A549 (cell line): Measurements from ENCODE around the gene PCNT. TPM values are rescaled to one million over a fixed set of nuclear protein-coding genes. Genes with fewer than 3 reads are reported as not detected.

Experiments used
- ATAC-seq, 2 experiments: fragments of 200-7000 bp in 1 of 2; fragments of >200 bp in 1 of 2; cut with Nextera tagmentation in 1 of 2; cut with Tn5 transposase in 1 of 2; 3 replicates each; pipeline versions ENCODE4 v1.8.0 to v1.9.1; 2018 to 2020; ENCODE audit warnings: mild to moderate bottlenecking in 1 of 2, moderate library complexity in 1 of 2
- CTCF ChIA-PET: fragments of 300-600 bp; sonication (Branson Sonifier 250); formaldehyde crosslinking; extraction: SDS; loops from one replicate; lab custom pipeline; 2021; ENCODE audit warnings: antibody characterized with exemption, inconsistent platforms; lab: Yijun Ruan, JAX
- POLR2A ChIA-PET: fragments of 350-600 bp; formaldehyde crosslinking; extraction: SDS; loops from one replicate; lab custom pipeline; 2021; ENCODE audit warnings: antibody characterized with exemption, inconsistent platforms; lab: Yijun Ruan, JAX
- DNase-seq, 2 experiments: peaks; one replicate each; pipeline versions ENCODE4 v3.0.0 to v3.0.0-alpha.2; 2011 to 2016; ENCODE audit warnings: low read depth in 1 of 2, low spot score in 1 of 2
- FAIRE-seq: peaks from 2 replicates; lab custom pipeline; 2011; peaks lifted over from hg19 to GRCh38; lab: Jason Lieb, UNC
- H3K27ac ChIP-seq, 2 experiments: fragments of >200 bp; sonication (Bioruptor Twin); formaldehyde crosslinking; 3 replicates each; pipeline ENCODE4 v1.5.1; 2016 to 2017
- H3K4me1 ChIP-seq: fragments of >200 bp; sonication (Bioruptor Twin); formaldehyde crosslinking; 3 replicates; pipeline ENCODE4 v1.6.1; 2016
- H3K4me2 ChIP-seq: fragments of >200 bp; sonication (Bioruptor Twin); formaldehyde crosslinking; 3 replicates; pipeline ENCODE4 v1.6.1; 2016
- H3K4me3 ChIP-seq: fragments of >200 bp; sonication (Bioruptor Twin); formaldehyde crosslinking; 3 replicates; pipeline ENCODE4 v1.5.1; 2016
- H3K9me3 ChIP-seq: fragments of >200 bp; sonication (Bioruptor Twin); formaldehyde crosslinking; 3 replicates; pipeline ENCODE4 v1.6.1; 2016
- CHD2 ChIP-seq: fragments of 150-350 bp; IDR thresholded peaks from 2 replicates; pipeline ENCODE4 v1.6.1; 2014; ENCODE audit warnings: low read length; ENCODE audit not compliant: partially characterized antibody
- EHF ChIP-seq: fragments of 250-450 bp; sonication (Bioruptor Pico); IDR thresholded peaks from 2 replicates; pipeline ENCODE4 v1.5.0; 2020; ENCODE audit warnings: mild to moderate bottlenecking
- ESRRA ChIP-seq: fragments of 150-350 bp; IDR thresholded peaks from 2 replicates; pipeline ENCODE4 v1.6.1; 2014; ENCODE audit warnings: mild to moderate bottlenecking, low read length, borderline replicate concordance
- FOSL2 ChIP-seq, 2 experiments: fragments of 450-650 bp in 1 of 2; fragments of >200 bp in 1 of 2; sonication (Bioruptor Twin) in 1 of 2; formaldehyde crosslinking; IDR thresholded peaks; 2 replicates each; pipeline versions ENCODE4 v1.5.0 to v1.6.1; 2016 to 2020; ENCODE audit warnings: mild to moderate bottlenecking in 1 of 2, moderate library complexity in 1 of 2
- HDAC2 ChIP-seq: fragments of 200-600 bp; sonication (generic); IDR thresholded peaks from 2 replicates; pipeline ENCODE4 v1.6.1; 2016
- HOXB5 ChIP-seq: fragments of 250-450 bp; sonication (Bioruptor Pico); IDR thresholded peaks from 2 replicates; pipeline ENCODE4 v1.5.0; 2020; ENCODE audit warnings: mild to moderate bottlenecking, moderate library complexity
- JUNB ChIP-seq: fragments of >200 bp; sonication (Bioruptor Twin); formaldehyde crosslinking; IDR thresholded peaks from 2 replicates; pipeline ENCODE4 v1.6.1; 2016
- KDM1A ChIP-seq: fragments of 200-600 bp; sonication (generic); IDR thresholded peaks from 2 replicates; pipeline ENCODE4 v1.6.1; 2016; ENCODE audit warnings: low read depth, mild to moderate bottlenecking
- MAZ ChIP-seq: fragments of 150-350 bp; IDR thresholded peaks from 2 replicates; pipeline ENCODE4 v1.6.1; 2014; ENCODE audit warnings: antibody characterized with exemption, low read depth, low read length, borderline replicate concordance
- NR3C1 ChIP-seq: fragments of >200 bp; sonication (Bioruptor Twin); formaldehyde crosslinking; IDR thresholded peaks from 3 replicates; pipeline ENCODE4 v1.6.1; 2017
- POLR2A ChIP-seq: IDR thresholded peaks from 2 replicates; pipeline ENCODE4 v1.6.1; 2012; ENCODE audit warnings: mild to moderate bottlenecking, low read length
- RAD21 ChIP-seq, 2 experiments: fragments of >200 bp in 1 of 2; sonication (Bioruptor Twin) in 1 of 2; formaldehyde crosslinking in 1 of 2; IDR thresholded peaks in 1 of 2; conservative IDR thresholded peaks in 1 of 2; 2 replicates in 1 of 2; 3 replicates in 1 of 2; pipeline ENCODE4 v1.6.1; 2012 to 2018; ENCODE audit warnings: inconsistent platforms in 1 of 2
- RARB ChIP-seq: fragments of 250-450 bp; sonication (Bioruptor Pico); IDR thresholded peaks from 2 replicates; pipeline ENCODE4 v1.8.0; 2021; ENCODE audit warnings: mild to moderate bottlenecking, moderate library complexity
- RNF2 ChIP-seq: fragments of 200-600 bp; sonication (generic); IDR thresholded peaks from 2 replicates; pipeline ENCODE4 v1.6.1; 2016; ENCODE audit warnings: low read depth, mild to moderate bottlenecking, antibody characterized with exemption, moderate library complexity, borderline replicate concordance
- TFCP2L1 ChIP-seq: fragments of 250-450 bp; sonication (Bioruptor Pico); IDR thresholded peaks from 2 replicates; pipeline ENCODE4 v1.5.0; 2021; ENCODE audit warnings: mild to moderate bottlenecking
- ZFP36 ChIP-seq: fragments of 450-650 bp; IDR thresholded peaks from 2 replicates; pipeline ENCODE4 v1.6.1; 2014; ENCODE audit warnings: borderline replicate concordance; ENCODE audit not compliant: partially characterized antibody
- WGBS: methylation state at CpG from one replicate; pipeline ENCODE4 v1.1.6; 2017; ENCODE audit errors: missing lambda C conversion rate; 5-methylcytosine and 5-hydroxymethylcytosine counted together
- polyA plus RNA-seq, 4 experiments: library from polyadenylated mRNA; depleted of rRNA in 3 of 4; stranded (reverse); fragments of >200 nt; fragmentation: RNase III in 1 of 4; extraction: RNeasy Plus Mini Kit Qiagen cat#74134 plus additional on column Dnase treatment in 1 of 4; gene quantifications; 2 replicates in 3 of 4; 3 replicates in 1 of 4; pipeline ENCODE4 v1.2.3, GENCODE V29; 2011 to 2017
- TF ChIP-seq, protein P1 (sequence below): fragments of 250-450 bp; sonication (Bioruptor Pico); IDR thresholded peaks from 2 replicates; pipeline ENCODE4 v1.5.0; 2020; ENCODE audit warnings: low read depth, mild to moderate bottlenecking, moderate library complexity
- TF ChIP-seq, protein P2 (sequence below): fragments of 200-600 bp; sonication (generic); IDR thresholded peaks from 2 replicates; pipeline ENCODE4 v1.6.1; 2016; ENCODE audit warnings: antibody characterized with exemption, mild to moderate bottlenecking, moderate library complexity
- TF ChIP-seq, protein P3 (sequence below): IDR thresholded peaks from 2 replicates; pipeline ENCODE4 v1.6.1; 2012
- TF ChIP-seq, protein P4 (sequence below): fragments of >200 bp; sonication (Bioruptor Twin); formaldehyde crosslinking; IDR thresholded peaks from 2 replicates; pipeline ENCODE4 v1.6.1; 2016

PCNT gene
- polyA plus RNA-seq, 2 of the 4 experiments (the other 2 are of a cell fraction), result 11.1 to 14.6 TPM

DNA sequence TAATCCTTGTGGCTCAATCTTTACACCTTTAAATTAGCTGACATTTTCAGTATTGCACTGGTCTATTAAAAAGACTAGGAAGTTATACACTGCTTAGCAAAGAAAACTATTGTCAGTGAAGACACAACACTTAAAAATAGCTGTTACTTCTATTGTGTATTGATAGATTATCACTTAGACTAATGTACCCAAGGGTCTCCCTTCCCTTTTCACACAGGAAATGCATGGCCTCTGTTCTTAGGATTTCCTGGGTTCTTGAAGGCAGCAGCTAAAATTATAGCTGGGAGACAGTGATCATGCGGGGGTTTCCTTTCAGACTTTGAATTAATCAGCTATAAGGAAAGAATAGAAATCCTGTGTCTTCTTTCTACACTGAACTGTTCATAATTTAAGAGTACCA lies 147.6 kb downstream of the PCNT start:
- no peak overlapping the region for H3K27ac ChIP-seq
- 95% methylated on average over 1 of the region's 1 CpG for WGBS
- ATAC-seq (no peak), DNase-seq (no peak), FAIRE-seq (no peak)
- no peak overlapping the region for H3K4me3 ChIP-seq
- no peaks in the 10 kb centered on the region for H3K9me3 ChIP-seq
- H3K4me2 ChIP-seq, result no peak overlapping the region
- H3K4me1 ChIP-seq, result no peaks in the 10 kb centered on the region
- no peak for TF ChIP-seq NR3C1
- TF ChIP-seq CHD2, result no peak
- no peak for TF ChIP-seq RNF2
- TF ChIP-seq POLR2A, result no peak
- TF ChIP-seq KDM1A, result no peak
- no peak for TF ChIP-seq JUNB
- TF ChIP-seq TFCP2L1, result no peak
- no peak for TF ChIP-seq ESRRA
- no peak for TF ChIP-seq FOSL2 (IDR thresholded peaks at IDR 0.05)
- TF ChIP-seq FOSL2 (CRISPR knock-in tag; IDR thresholded peaks at IDR 0.05), result no peak
- TF ChIP-seq HOXB5 (CRISPR knock-in tag), result no peak
- POLR2A ChIA-PET, result no interaction called here
- CTCF ChIA-PET, result interaction anchor here (0.7 kb wide), 1 partner anchor 46 kb away, joined by 3 read pairs; no protein-coding TSS in a partner anchor

DNA sequence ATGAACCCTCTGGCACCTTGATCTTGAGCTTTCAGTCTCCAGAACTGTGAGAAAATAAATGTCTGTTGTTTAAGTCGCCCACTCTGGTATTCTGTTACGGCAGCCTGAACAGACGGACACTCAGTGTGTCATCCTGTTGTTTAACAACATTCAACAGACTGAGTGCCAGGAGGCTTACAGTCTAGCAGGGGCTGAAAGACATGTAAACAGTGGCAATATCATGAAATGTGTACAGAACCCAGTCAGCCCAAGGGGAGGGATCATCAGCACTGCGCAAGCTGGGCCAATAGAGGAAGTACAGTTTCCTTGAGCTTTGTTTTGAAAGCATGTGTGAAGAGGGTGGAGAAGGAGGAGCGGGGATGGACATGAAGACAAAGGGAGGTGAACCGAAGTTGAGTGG lies 148.3 kb downstream of the PCNT start:
- 96% methylated on average over 6 of the region's 6 CpGs for WGBS
- no peak for ATAC-seq
- DNase-seq, result no peak
- Histone ChIP-seq H3K4me1 (no peaks in the 10 kb centered on the region), H3K27ac (no peak overlapping the region), H3K9me3 (no peaks in the 10 kb centered on the region), H3K4me3 (no peak overlapping the region), H3K4me2 (no peak overlapping the region)
- no peak for FAIRE-seq
- ChIA-PET CTCF (no interaction called here), POLR2A (no interaction called here)
- TF ChIP-seq RAD21 (conservative IDR thresholded peaks at IDR 0.05 in 1 of 2, IDR thresholded peaks at IDR 0.05 in 1 of 2), result no peak
- TF ChIP-seq, protein P1, sequence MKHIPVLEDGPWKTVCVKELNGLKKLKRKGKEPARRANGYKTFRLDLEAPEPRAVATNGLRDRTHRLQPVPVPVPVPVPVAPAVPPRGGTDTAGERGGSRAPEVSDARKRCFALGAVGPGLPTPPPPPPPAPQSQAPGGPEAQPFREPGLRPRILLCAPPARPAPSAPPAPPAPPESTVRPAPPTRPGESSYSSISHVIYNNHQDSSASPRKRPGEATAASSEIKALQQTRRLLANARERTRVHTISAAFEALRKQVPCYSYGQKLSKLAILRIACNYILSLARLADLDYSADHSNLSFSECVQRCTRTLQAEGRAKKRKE (CRISPR knock-in tag), result no peak
- TF ChIP-seq, protein P2, sequence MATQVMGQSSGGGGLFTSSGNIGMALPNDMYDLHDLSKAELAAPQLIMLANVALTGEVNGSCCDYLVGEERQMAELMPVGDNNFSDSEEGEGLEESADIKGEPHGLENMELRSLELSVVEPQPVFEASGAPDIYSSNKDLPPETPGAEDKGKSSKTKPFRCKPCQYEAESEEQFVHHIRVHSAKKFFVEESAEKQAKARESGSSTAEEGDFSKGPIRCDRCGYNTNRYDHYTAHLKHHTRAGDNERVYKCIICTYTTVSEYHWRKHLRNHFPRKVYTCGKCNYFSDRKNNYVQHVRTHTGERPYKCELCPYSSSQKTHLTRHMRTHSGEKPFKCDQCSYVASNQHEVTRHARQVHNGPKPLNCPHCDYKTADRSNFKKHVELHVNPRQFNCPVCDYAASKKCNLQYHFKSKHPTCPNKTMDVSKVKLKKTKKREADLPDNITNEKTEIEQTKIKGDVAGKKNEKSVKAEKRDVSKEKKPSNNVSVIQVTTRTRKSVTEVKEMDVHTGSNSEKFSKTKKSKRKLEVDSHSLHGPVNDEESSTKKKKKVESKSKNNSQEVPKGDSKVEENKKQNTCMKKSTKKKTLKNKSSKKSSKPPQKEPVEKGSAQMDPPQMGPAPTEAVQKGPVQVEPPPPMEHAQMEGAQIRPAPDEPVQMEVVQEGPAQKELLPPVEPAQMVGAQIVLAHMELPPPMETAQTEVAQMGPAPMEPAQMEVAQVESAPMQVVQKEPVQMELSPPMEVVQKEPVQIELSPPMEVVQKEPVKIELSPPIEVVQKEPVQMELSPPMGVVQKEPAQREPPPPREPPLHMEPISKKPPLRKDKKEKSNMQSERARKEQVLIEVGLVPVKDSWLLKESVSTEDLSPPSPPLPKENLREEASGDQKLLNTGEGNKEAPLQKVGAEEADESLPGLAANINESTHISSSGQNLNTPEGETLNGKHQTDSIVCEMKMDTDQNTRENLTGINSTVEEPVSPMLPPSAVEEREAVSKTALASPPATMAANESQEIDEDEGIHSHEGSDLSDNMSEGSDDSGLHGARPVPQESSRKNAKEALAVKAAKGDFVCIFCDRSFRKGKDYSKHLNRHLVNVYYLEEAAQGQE, result no peak
- TF ChIP-seq POLR2A, result no peak
- no peak for TF ChIP-seq RARB (CRISPR knock-in tag)
- TF ChIP-seq, protein P3, sequence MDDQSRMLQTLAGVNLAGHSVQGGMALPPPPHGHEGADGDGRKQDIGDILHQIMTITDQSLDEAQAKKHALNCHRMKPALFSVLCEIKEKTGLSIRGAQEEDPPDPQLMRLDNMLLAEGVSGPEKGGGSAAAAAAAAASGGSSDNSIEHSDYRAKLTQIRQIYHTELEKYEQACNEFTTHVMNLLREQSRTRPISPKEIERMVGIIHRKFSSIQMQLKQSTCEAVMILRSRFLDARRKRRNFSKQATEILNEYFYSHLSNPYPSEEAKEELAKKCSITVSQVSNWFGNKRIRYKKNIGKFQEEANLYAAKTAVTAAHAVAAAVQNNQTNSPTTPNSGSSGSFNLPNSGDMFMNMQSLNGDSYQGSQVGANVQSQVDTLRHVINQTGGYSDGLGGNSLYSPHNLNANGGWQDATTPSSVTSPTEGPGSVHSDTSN, result no peak
- TF ChIP-seq MAZ, result no peak
- TF ChIP-seq, protein P4, sequence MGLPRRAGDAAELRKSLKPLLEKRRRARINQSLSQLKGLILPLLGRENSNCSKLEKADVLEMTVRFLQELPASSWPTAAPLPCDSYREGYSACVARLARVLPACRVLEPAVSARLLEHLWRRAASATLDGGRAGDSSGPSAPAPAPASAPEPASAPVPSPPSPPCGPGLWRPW, result no peak
- no peak for TF ChIP-seq HDAC2
- no peak for TF ChIP-seq CHD2
- no peak for TF ChIP-seq ZFP36
- TF ChIP-seq EHF (CRISPR knock-in tag), result no peak
